M059J (cell line): ENCODE results near the gene GAD1. TPM values are rescaled to one million over a fixed set of nuclear protein-coding genes. Genes with fewer than 3 reads are reported as not detected.

Experiments
- DNase-seq: peaks from one replicate; pipeline ENCODE4 v3.0.0-alpha.2; 2012; ENCODE audit warnings: low read depth
- total RNA-seq: library from RNA; depleted of rRNA; stranded (reverse); fragments of >200 nt; shearing (Covaris generic); gene quantifications from 2 replicates; pipeline ENCODE4 v1.2.3, GENCODE V29; 2014

The GAD1 gene
- total RNA-seq, 1 experiment from 2014 or later: 3.0 TPM

DNA sequence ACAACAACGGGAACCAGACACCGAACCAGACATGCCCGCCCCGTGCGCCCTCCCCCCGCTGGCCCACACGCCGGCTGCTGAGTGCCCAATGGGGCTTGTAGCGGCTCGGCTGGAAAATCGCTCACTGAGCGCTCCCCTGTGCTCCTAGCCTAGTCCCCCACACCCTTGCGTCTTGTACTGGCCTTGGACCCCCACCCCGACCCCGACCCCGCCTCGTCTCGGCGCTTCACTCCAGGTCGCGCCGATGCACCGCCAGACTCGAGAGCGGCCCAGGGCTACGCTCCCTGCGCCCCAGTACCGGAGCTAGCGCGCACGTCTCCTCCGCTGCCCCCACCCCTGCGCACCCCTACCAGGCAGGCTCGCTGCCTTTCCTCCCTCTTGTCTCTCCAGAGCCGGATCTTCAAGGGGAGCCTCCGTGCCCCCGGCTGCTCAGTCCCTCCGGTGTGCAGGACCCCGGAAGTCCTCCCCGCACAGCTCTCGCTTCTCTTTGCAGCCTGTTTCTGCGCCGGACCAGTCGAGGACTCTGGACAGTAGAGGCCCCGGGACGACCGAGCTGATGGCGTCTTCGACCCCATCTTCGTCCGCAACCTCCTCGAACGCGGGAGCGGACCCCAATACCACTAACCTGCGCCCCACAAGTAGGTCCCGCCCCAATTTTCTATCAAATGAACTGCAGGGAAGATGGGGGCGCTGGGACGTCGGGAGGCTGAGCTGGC is 1.5 kb downstream of the GAD1 start:
- DNase-seq: peak; percentile 7

GRCh38 chr2:170818752-170819470 is 2.2 kb downstream of the GAD1 start:
- no peak for DNase-seq

DNA sequence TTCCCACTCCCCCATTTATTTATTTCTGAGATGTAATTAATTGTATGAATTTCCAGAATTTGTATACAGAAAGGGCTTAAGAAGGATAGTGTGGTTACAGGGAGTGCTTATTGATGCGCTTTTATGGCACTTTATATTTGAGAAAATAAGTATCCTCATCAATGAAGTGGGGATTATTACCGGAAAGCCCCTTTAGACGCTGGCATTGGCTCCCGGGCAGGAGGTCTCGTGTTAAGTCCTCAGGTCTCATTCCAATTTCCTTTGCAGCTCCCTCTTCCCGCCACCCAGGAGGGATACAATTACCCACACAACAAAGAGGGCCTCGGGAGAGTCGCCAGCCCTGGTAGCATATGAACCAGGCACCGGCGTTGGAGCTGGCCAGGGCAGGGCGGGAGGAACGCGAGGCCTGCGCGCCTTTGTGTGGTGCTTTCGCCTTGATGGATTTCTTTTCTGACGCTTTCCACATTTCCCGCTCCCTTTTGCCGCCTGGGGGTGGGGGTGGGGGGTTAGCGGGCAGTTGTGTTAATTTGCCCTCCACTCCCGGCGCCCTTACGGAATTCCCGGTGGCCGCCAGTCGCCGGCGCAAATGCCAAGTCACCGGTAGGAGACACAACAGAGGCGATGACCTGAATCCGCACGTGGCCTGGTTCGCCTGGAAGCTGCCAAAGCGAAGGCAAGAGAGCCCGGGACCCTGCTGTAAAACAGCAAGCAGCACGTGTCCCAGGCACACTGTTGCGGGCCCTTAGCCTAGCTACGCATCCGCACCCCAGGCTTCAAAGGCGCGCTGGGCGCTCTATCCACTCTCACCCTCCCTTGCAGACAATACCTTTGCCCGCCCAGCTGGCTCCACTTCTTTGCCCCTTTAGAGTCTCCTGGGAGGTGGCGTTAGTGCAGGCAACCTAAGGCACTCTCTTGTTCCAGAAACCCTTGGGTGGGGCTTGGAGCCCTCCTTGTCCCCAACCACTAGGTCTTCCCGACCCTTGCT is 3.3 kb downstream of the GAD1 start:
- DNase-seq: no peak

DNA sequence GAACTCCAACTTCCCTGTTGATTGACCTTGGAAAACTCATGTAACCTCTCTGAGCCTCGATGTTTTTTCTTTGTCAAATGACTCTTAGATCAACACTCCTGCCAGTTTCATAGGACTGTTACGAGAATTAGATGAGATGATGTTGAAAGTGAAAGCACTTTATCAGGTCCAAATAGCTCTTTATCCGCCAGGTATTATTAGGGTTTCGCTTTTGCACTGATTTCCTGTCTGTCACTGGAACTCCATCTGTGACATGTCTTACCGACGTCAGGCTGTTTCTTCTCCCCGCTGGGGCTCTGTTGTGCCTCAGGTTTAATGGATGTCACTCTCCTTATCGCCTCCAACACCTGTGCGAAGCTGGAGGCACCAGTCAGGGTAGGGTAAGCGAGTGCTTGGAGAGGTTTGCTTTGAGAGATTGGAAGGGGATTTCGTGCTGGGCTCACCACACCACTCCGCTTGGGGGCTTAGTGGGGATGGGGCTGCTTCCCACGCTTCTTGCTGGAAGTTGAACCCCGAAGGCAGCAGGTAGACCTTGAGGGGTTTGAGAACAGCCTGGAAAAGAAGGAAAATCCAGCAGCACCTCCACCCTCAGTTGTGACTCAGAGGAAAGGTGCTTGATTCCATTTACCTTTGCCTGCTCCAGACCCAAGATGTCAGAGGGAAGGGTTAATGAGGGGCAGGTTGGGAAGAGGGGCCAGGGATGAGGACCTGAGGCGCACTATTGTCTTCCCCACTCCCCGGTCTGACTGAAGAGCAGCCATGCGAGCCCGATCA is 4.3 kb downstream of the GAD1 start:
- DNase-seq: no peak

DNA sequence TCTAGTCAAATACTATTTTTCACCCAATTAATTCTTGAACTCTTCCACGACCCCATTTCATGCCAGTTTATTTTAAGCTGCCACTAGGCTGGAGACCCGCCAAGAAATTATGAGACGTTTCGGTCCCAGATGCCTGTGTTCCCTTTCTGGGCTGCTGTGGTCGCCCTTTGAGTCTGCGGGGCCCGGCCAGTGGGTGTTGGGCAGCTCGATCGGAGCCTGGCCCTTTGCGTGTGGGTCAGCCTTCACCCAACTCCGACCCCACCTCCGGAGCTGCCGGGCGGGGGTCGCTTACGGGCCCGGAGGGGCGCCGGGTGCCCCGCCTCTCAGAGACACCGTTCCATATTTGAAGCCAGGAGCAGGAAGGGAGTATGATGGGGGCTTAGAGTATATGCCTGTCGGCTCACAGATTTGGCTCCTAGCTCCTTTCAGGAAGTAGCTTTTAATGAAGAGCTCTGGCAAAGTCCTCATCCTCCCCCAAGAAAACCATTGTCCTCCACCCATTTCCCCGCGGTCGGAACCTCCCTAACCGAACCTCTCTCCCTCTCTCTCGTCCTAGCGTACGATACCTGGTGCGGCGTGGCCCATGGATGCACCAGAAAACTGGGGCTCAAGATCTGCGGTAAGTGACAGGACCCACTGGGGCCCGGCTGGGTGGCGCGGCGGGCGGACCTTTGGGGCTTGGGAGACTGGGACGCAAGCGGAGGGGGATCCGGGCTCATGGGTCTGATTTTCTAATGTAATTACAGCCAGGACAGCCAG is 5.0 kb downstream of the GAD1 start:
- DNase-seq: no peak

- DNase-seq: no peak
Measured at GRCh38 chr2:170822290-170823087, 5.8 kb downstream of the GAD1 start.

- no peak for DNase-seq
Measured at GRCh38 chr2:170823088-170823897, 6.6 kb downstream of the GAD1 start.

DNA sequence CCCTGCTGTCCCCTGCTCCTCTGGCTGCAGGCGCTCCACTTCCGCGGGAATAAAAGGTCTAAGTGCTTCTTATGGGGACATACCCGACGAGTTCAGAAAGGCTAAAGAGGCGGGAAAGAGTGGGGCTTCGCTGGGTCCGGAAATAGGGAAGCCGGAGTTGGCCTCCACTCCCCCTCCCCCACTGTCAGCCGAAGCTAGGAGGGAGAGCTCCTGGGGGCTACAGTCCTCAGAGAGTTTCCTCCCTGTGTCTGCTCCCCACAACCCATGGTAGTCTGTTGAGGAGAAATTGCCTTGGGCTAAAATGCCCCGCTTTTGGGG is 7.2 kb downstream of the GAD1 start:
- DNase-seq: no peak

DNA sequence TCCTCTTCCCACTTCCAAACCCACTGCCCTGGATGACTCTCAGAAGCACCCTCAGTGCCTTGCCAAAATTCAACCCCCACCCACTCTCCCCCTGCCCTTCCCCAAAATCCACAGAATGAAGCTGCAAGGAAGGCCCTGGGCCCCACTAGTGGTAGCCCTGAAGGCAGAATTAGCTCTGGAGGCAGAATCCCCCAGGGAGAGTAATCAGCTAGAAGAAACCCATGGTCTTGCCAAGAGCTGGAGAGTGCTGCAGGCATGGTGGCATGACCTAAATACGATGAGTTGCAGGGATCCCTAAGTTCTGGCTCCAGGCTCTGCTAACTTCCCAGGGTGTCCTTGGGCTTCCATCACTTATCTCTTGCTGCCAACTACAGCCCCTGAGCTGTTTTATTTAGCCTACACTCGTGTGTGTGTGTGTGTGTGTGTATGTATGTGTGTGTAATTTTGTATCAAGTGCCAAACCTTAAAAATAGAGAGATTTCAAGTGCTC is 7.9 kb downstream of the GAD1 start:
- no peak for DNase-seq

- no peak for DNase-seq
Measured at GRCh38 chr2:170827841-170828532, 11.3 kb downstream of the GAD1 start.

- DNase-seq: no peak
Measured at GRCh38 chr2:170828533-170828916, 11.8 kb downstream of the GAD1 start.

GRCh38 chr2:170829036-170829435 is 12.3 kb downstream of the GAD1 start:
- DNase-seq: no peak

DNA sequence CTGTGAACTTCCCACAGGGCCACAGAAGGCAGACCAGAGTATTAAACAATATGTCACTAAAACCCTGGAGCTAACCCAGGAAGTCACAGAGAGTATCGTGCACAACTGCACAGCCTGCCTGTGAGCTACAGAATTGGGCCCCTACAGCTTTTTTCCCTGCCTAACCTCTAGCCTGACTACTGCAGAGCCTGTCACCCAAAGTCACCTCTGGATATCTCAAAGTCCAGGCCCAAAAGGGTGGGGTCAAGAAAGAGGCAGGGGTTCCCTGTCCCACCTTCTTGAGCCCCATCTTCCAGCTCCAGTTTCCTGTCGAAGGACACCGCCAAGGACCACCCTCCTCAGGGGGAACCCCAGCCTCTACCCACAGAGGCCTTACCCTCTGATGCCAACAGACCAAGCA is 13.5 kb downstream of the GAD1 start:
- no peak for DNase-seq

GRCh38 chr2:170831115-170831514 is 14.4 kb downstream of the GAD1 start:
- no peak for DNase-seq

DNA sequence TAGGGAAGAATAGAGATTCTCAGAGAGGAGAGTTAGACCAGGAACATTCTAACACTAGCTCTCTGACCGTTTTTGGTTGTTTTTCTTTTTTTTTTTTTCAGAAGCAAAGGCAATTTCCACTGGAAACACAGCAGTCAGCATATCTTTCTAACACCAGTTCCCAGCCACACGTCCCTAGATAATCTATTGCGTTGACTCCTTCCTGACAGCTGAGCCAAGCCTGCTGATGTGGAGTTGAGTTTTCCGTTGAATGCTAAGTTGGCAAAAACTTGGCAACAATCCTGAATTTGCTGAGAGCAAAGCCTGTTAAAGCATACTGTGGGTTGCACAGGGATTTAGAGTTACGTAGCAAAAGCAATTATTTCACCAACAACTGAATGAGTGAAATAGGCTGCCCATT is 19.3 kb downstream of the GAD1 start:
- DNase-seq: no peak

GRCh38 chr2:170840717-170841210 is 24.1 kb downstream of the GAD1 start:
- peak; percentile 41 for DNase-seq

GRCh38 chr2:170842785-170843184 is 26.1 kb downstream of the GAD1 start:
- DNase-seq: peak; percentile 65

GRCh38 chr2:170843656-170844055 is 27.0 kb downstream of the GAD1 start:
- peak; percentile 92 for DNase-seq
